Measurements from ENCODE around the gene MYO5C.

MYO5C gene

GRCh38 chr15:52151353-52151752 is 144.3 kb downstream of the MYO5C start:
- no peak for DNase-seq (ENCODE audit: extremely low read depth, low read depth)
- TF ChIP-seq CTCF (IDR thresholded peaks at IDR 0.05; ENCODE audit: low read depth, low read length), result no peak

GRCh38 chr15:52150871-52151270 is 144.7 kb downstream of the MYO5C start:
- TF ChIP-seq CTCF (IDR thresholded peaks at IDR 0.05; ENCODE audit: low read depth, low read length), result no peak
- DNase-seq (ENCODE audit: extremely low read depth, low read depth), result no peak

- no peak for DNase-seq (ENCODE audit: extremely low read depth, low read depth)
- TF ChIP-seq CTCF (IDR thresholded peaks at IDR 0.05; ENCODE audit: low read depth, low read length), result no peak
These were observed 145.4 kb downstream of the MYO5C start for GRCh38 chr15:52150043-52150825.

- DNase-seq (ENCODE audit: extremely low read depth, low read depth), result no peak
- TF ChIP-seq CTCF (IDR thresholded peaks at IDR 0.05; ENCODE audit: low read depth, low read length), result no peak
These were observed 147.2 kb downstream of the MYO5C start for GRCh38 chr15:52148403-52148802.

GRCh38 chr15:52146776-52147175 is 148.8 kb downstream of the MYO5C start:
- no peak for TF ChIP-seq CTCF (IDR thresholded peaks at IDR 0.05; ENCODE audit: low read depth, low read length)
- DNase-seq (ENCODE audit: extremely low read depth, low read depth), result no peak

- TF ChIP-seq CTCF (IDR thresholded peaks at IDR 0.05; ENCODE audit: low read depth, low read length), result no peak
- no peak for DNase-seq (ENCODE audit: extremely low read depth, low read depth)
These were observed 149.3 kb downstream of the MYO5C start for GRCh38 chr15:52146261-52146660.

GRCh38 chr15:52144656-52145178 is 150.9 kb downstream of the MYO5C start:
- no peak for TF ChIP-seq CTCF (IDR thresholded peaks at IDR 0.05; ENCODE audit: low read depth, low read length)
- DNase-seq (ENCODE audit: extremely low read depth, low read depth), result no peak

Data from AG09319 (cell line).